ENCODE measurements around the gene TGFBR3. TPM values are rescaled to one million over a fixed set of nuclear protein-coding genes. Genes with fewer than 3 reads are reported as not detected.
A peak's percentile ranks its signal among the peaks of the same experiment; 100 is the strongest.

TGFBR3 gene
- total and polyA plus RNA-seq, 3 experiments from 2014 or later, result 28.8 to 78.5 (median 29.9) TPM

GRCh38 chr1:91720044-91720443 lies 165.9 kb downstream of the TGFBR3 start:
- Mint-ChIP-seq H3K4me3 (no peak overlapping the region), H3K4me1 (peaks cover 6 to 18% (median 11%) of the 10 kb centered on the region in 3 donors), H3K9me3 (no peaks in the 10 kb centered on the region), H3K27ac (peak overlapping the region in 1 of 8 donors; percentile 27), H3K36me3 (peaks cover 19 to 78% (median 39%) of the 10 kb centered on the region in 3 donors), H3K27me3 (no peaks in the 10 kb centered on the region)
- no peak for DNase-seq
- ChIA-PET POLR2A (no interaction called here), CTCF (interaction anchor here (1.0 kb wide), 1 partner anchor 208 kb away, joined by 3 read pairs; no protein-coding TSS in a partner anchor)
- Histone ChIP-seq H3K9me3 (ENCODE audit: low read length) (no peaks in the 10 kb centered on the region), H3K4me1 (ENCODE audit: insufficient read depth, low read length) (no peaks in the 10 kb centered on the region), H3K27me3 (ENCODE audit: insufficient read depth, low read length, poor library complexity, severe bottlenecking) (no peaks in the 10 kb centered on the region), H3K36me3 (ENCODE audit: insufficient read depth, low read length) (peaks cover 21% of the 10 kb centered on the region), H3K27ac (ENCODE audit: low read depth, low read length) (no peak overlapping the region), H3K4me3 (ENCODE audit: low read length) (no peak overlapping the region)

- H3K27ac Mint-ChIP-seq, result peak overlapping the region in 1 of 8 donors; percentile 64
- Histone ChIP-seq H3K4me1 (ENCODE audit: insufficient read depth, low read length) (no peaks in the 10 kb centered on the region), H3K4me3 (ENCODE audit: low read length) (no peak overlapping the region), H3K9me3 (ENCODE audit: low read length) (no peaks in the 10 kb centered on the region), H3K36me3 (ENCODE audit: insufficient read depth, low read length) (peaks cover 21% of the 10 kb centered on the region), H3K27me3 (ENCODE audit: insufficient read depth, low read length, poor library complexity, severe bottlenecking) (no peaks in the 10 kb centered on the region), H3K27ac (ENCODE audit: low read depth, low read length) (no peak overlapping the region)
- H3K4me1 Mint-ChIP-seq, result peaks cover 16 to 22% (median 16%) of the 10 kb centered on the region in 3 donors
- H3K27me3 Mint-ChIP-seq, result no peaks in the 10 kb centered on the region
- CTCF ChIA-PET, result no interaction called here
- H3K9me3 Mint-ChIP-seq, result no peaks in the 10 kb centered on the region
- POLR2A ChIA-PET, result no interaction called here
- no peak for DNase-seq
- H3K4me3 Mint-ChIP-seq, result no peak overlapping the region
- peaks cover 17 to 80% (median 42%) of the 10 kb centered on the region in 3 donors for H3K36me3 Mint-ChIP-seq
Measured at GRCh38 chr1:91718877-91719276, 167.1 kb downstream of the TGFBR3 start.

GRCh38 chr1:91718368-91718767 lies 167.6 kb downstream of the TGFBR3 start:
- Mint-ChIP-seq H3K27me3 (no peaks in the 10 kb centered on the region), H3K36me3 (peaks cover 20 to 81% (median 40%) of the 10 kb centered on the region in 3 donors), H3K9me3 (no peaks in the 10 kb centered on the region), H3K4me3 (no peak overlapping the region), H3K27ac (no peak overlapping the region), H3K4me1 (peaks cover 18 to 25% (median 19%) of the 10 kb centered on the region in 3 donors)
- H3K9me3 ChIP-seq (ENCODE audit: low read length), result no peaks in the 10 kb centered on the region
- H3K27ac ChIP-seq (ENCODE audit: low read depth, low read length), result no peak overlapping the region
- ChIA-PET CTCF (no interaction called here), POLR2A (no interaction called here)
- H3K4me3 ChIP-seq (ENCODE audit: low read length), result no peak overlapping the region
- peaks cover 21% of the 10 kb centered on the region for H3K36me3 ChIP-seq (ENCODE audit: insufficient read depth, low read length)
- no peak for DNase-seq
- peaks cover 3% of the 10 kb centered on the region for H3K4me1 ChIP-seq (ENCODE audit: insufficient read depth, low read length)
- no peaks in the 10 kb centered on the region for H3K27me3 ChIP-seq (ENCODE audit: insufficient read depth, low read length, poor library complexity, severe bottlenecking)

GRCh38 chr1:91717839-91718238 lies 168.1 kb downstream of the TGFBR3 start:
- no peak overlapping the region for H3K27ac Mint-ChIP-seq
- H3K4me1 Mint-ChIP-seq, result peaks cover 24 to 30% (median 24%) of the 10 kb centered on the region in 3 donors
- no peak for DNase-seq
- CTCF ChIA-PET, result no interaction called here
- Histone ChIP-seq H3K9me3 (ENCODE audit: low read length) (no peaks in the 10 kb centered on the region), H3K27ac (ENCODE audit: low read depth, low read length) (no peak overlapping the region), H3K4me1 (ENCODE audit: insufficient read depth, low read length) (peaks cover 9% of the 10 kb centered on the region), H3K36me3 (ENCODE audit: insufficient read depth, low read length) (peaks cover 21% of the 10 kb centered on the region), H3K4me3 (ENCODE audit: low read length) (no peak overlapping the region), H3K27me3 (ENCODE audit: insufficient read depth, low read length, poor library complexity, severe bottlenecking) (no peaks in the 10 kb centered on the region)
- no peak overlapping the region for H3K4me3 Mint-ChIP-seq
- H3K27me3 Mint-ChIP-seq, result no peaks in the 10 kb centered on the region
- no peaks in the 10 kb centered on the region for H3K9me3 Mint-ChIP-seq
- POLR2A ChIA-PET, result no interaction called here
- H3K36me3 Mint-ChIP-seq, result peaks cover 20 to 84% (median 40%) of the 10 kb centered on the region in 3 donors

GRCh38 chr1:91716339-91716738 lies 169.6 kb downstream of the TGFBR3 start:
- peaks cover 28 to 89% (median 44%) of the 10 kb centered on the region in 3 donors for H3K36me3 Mint-ChIP-seq
- POLR2A ChIA-PET, result no interaction called here

GRCh38 chr1:91715416-91716000 lies 170.4 kb downstream of the TGFBR3 start:
- Mint-ChIP-seq H3K36me3 (peaks cover 31 to 89% (median 38%) of the 10 kb centered on the region in 3 donors), H3K27me3 (no peaks in the 10 kb centered on the region), H3K4me1 (peaks cover 37 to 49% (median 37%) of the 10 kb centered on the region in 3 donors), H3K4me3 (no peak overlapping the region), H3K27ac (peak overlapping the region in 5 of 8 donors; percentile 2 to 26 (median 16)), H3K9me3 (no peaks in the 10 kb centered on the region)
- Histone ChIP-seq H3K9me3 (ENCODE audit: low read length) (no peaks in the 10 kb centered on the region), H3K27ac (ENCODE audit: low read depth, low read length) (no peak overlapping the region), H3K4me3 (ENCODE audit: low read length) (no peak overlapping the region), H3K27me3 (ENCODE audit: insufficient read depth, low read length, poor library complexity, severe bottlenecking) (no peaks in the 10 kb centered on the region), H3K4me1 (ENCODE audit: insufficient read depth, low read length) (peaks cover 13% of the 10 kb centered on the region), H3K36me3 (ENCODE audit: insufficient read depth, low read length) (peaks cover 32% of the 10 kb centered on the region)
- POLR2A ChIA-PET, result no interaction called here
- CTCF ChIA-PET, result interaction anchor here (0.9 kb wide), 1 partner anchor 19 kb away, joined by 3 read pairs; no protein-coding TSS in a partner anchor
- no peak for DNase-seq

More at GRCh38 chr1:91716339-91716738, 169.6 kb downstream of the TGFBR3 start:
- Histone ChIP-seq H3K4me3 (ENCODE audit: low read length) (no peak overlapping the region), H3K4me1 (ENCODE audit: insufficient read depth, low read length) (peaks cover 13% of the 10 kb centered on the region), H3K27me3 (ENCODE audit: insufficient read depth, low read length, poor library complexity, severe bottlenecking) (no peaks in the 10 kb centered on the region), H3K36me3 (ENCODE audit: insufficient read depth, low read length) (peaks cover 31% of the 10 kb centered on the region), H3K27ac (ENCODE audit: low read depth, low read length) (no peak overlapping the region), H3K9me3 (ENCODE audit: low read length) (no peaks in the 10 kb centered on the region)
- no peak overlapping the region for H3K4me3 Mint-ChIP-seq
- CTCF ChIA-PET, result interaction anchor here (0.9 kb wide), 1 partner anchor 20 kb away, joined by 3 read pairs; no protein-coding TSS in a partner anchor
- H3K9me3 Mint-ChIP-seq, result no peaks in the 10 kb centered on the region
- H3K4me1 Mint-ChIP-seq, result peaks cover 34 to 42% (median 37%) of the 10 kb centered on the region in 3 donors
- H3K27me3 Mint-ChIP-seq, result no peaks in the 10 kb centered on the region
- peak overlapping the region in 5 of 8 donors; percentile 4 to 52 (median 12) for H3K27ac Mint-ChIP-seq
- no peak for DNase-seq

- H3K27ac ChIP-seq (ENCODE audit: low read depth, low read length), result no peak overlapping the region
- no peak overlapping the region for H3K4me3 ChIP-seq (ENCODE audit: low read length)
- peaks cover 30% of the 10 kb centered on the region for H3K36me3 ChIP-seq (ENCODE audit: insufficient read depth, low read length)
- H3K27me3 ChIP-seq (ENCODE audit: insufficient read depth, low read length, poor library complexity, severe bottlenecking), result no peaks in the 10 kb centered on the region
- H3K4me1 ChIP-seq (ENCODE audit: insufficient read depth, low read length), result peaks cover 13% of the 10 kb centered on the region
- Mint-ChIP-seq H3K27me3 (no peaks in the 10 kb centered on the region), H3K4me1 (peaks cover 37 to 49% (median 41%) of the 10 kb centered on the region in 3 donors), H3K27ac (peak overlapping the region in 5 of 8 donors; percentile 9 to 43 (median 34)), H3K36me3 (peaks cover 35 to 89% (median 39%) of the 10 kb centered on the region in 3 donors), H3K4me3 (no peak overlapping the region), H3K9me3 (no peaks in the 10 kb centered on the region)
- DNase-seq, result no peak
- H3K9me3 ChIP-seq (ENCODE audit: low read length), result no peaks in the 10 kb centered on the region
- POLR2A ChIA-PET, result no interaction called here
- CTCF ChIA-PET, result no interaction called here
Measured at GRCh38 chr1:91714867-91715381, 171.0 kb downstream of the TGFBR3 start.

All from CD8-positive, alpha-beta memory T cell (primary cell).